OCI-M1 (cell line): Measurements from ENCODE around the gene SLC26A2.
"Not testable (repeated sequence)": the region's sequence is repeated elsewhere in the genome, so short reads cannot be mapped to it uniquely, and the experiment has no call there.

ENCODE experiments used
- DNase-seq: peaks from one replicate; lab custom pipeline; 2025; lab: John Stamatoyannopoulos, UW

SLC26A2 gene

GRCh38 chr5:149937610-149938009 is 22.9 kb upstream of the SLC26A2 start:
- DNase-seq: no peak

DNA sequence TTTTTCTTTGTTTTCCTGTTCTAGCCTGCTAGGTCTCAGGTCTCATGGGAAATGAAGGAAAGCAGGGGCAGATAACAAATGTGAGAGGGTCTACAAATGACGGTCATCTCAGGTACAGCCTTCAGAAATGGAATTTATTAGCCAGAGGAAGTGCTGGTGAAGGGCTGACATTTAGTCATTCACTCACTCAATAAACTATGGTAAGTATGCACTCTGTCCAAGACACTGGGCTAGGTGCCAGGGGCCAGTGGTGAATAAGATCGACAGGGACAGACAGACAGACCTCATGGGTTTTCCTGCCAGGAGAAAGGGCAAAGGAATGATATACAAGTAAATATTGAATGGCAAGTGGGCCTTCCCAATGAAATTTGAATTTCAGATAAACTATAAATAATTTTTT is 22.3 kb upstream of the SLC26A2 start:
- DNase-seq: peak; percentile 72

GRCh38 chr5:149938791-149939358 is 21.7 kb upstream of the SLC26A2 start:
- no peak for DNase-seq

GRCh38 chr5:149939546-149939945 is 21.0 kb upstream of the SLC26A2 start:
- DNase-seq: peak; percentile 91

- peak; percentile 95 for DNase-seq
Measured at GRCh38 chr5:149940077-149940574, 20.4 kb upstream of the SLC26A2 start.

DNA sequence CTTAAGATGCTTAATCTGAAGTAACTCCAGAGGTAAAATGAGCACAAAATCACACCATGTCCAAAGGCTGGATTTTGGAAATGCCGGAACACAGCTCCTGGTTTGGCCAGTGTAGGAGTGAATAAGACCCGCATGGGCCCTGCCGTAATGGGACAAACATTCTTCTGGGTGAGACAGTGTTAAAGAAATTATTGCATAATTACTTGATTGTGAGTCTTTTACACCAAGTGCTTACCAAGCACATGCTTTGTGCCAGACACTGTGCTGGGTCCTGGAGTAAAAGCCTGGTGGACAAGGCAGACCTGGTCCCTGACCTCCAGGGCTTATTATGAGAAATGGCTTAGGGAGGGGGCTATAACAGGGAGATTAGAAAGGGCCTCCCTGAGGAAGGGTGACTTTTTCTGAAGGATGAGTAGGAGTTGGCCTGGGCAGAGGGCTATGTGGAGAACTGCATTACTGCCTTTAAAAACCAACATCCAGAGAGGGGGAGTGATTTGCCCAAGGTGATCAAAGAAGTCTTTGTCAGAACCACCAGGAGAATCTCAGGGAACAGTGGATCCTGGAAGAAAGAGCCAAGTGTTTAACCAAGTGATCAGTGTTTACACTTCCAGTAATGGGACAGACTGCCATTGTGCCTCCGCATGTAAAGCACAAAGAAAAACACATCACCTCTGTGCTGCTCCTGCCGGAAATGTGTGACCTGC is 19.5 kb upstream of the SLC26A2 start:
- no peak for DNase-seq

DNA sequence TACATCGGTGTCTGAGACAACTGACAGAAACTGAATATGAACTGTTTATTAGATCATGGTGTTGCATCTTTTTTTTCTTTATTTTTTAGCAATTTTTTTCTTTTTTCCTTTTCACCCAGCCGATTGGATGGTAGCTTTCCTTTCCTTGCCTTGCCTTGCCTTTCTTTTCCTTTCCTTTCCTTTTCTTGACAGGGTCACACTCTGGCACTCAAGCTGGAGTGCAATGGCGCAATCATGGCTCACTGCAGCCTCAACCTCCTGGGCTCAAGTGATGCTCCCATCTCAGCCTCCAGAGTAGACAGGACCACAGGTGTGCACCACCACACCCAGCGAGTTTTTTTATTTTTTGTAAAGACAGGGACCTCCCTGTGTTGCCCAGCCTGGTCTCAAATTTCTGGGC is 18.8 kb upstream of the SLC26A2 start:
- no peak for DNase-seq

DNA sequence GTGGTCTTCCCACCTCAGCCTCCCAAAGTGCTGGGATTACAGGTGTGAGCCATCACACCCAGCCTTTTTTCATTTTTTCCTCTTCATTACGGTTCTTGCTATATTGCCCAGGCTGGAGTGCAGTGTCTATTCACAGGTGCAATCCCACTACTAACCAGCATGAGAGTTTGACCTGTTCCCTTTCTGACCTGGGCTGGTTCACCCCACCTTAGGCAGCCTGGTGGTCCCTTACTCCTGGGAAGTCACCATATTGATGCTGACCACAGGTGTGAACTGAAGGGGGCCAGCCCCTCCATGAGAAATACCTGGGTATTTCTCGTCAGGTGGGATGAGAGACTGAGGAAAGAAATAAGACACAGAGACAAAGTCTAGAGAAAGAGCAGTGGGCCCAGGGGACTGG is 18.4 kb upstream of the SLC26A2 start:
- peak; percentile 47 for DNase-seq

DNA sequence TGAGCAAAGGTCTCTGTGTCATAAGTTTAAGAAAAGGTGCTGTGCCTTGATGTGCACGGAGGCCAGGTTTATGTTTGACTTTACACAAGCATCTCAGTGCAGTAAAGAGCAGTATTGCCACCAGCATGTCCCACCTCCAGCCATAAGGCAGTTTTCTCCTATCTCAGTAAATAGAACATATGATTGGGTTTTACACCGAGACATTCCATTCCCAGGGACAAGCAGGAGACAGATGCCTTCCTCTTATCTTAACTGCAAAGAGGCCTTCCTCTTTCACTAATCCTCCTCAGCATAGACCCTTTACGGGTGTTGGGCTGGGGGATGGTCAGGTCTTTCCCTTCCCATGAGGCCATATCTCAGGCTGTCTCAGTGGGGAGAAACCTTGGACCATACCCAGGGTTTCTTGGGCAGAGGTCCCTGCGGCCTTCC is 17.8 kb upstream of the SLC26A2 start:
- DNase-seq: peak; percentile 67

GRCh38 chr5:149943177-149943949 is 17.2 kb upstream of the SLC26A2 start:
- not testable (repeated sequence) for DNase-seq

DNA sequence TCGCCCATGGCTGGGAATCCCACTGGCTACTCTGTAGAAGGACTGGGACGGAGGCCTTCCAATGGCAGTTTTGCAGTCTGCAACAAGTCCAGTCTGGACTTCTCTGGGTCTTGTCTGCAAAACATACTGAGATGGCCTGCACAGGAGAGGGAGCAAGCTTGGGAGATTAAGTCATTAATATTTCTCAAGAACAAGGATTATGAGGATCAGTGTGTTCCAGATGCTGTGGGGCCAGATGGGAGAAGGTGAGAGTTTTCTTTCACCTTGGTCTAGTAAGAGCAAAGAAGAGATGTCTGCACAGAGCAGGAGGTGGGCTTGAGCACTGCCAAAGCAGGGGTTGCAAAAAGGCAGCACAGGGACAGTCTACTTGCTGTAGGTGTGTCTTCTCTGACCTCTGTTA is 15.9 kb upstream of the SLC26A2 start, which contains the start of gene PDE6A:
PDE6A (minus strand) TSS at position 128 of the 400 bp plus-strand sequence; CDS start at position 8, 120 bp downstream.
- DNase-seq: no peak

DNA sequence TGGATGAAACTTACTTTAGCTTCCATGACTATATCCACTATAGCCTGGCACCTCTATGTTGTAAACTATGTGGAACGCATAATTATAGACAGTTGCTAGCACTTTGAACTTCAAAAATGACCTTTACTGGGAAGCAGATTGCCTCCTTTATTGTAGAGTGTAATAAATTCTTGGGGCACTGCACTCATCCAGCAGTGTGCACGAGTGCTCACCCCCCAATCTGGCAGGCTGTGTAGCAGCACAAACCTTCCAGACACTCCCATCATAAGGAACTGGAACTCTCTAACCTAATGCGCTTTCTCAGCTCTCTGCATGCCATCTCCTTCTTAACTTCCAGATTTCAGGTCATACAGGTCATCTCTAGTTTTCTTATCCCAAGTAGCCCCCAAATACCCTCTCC is 14.4 kb upstream of the SLC26A2 start:
- no peak for DNase-seq

GRCh38 chr5:149948993-149949392 is 11.6 kb upstream of the SLC26A2 start:
- DNase-seq: no peak

- no peak for DNase-seq
Measured at GRCh38 chr5:149951138-149951749, 9.3 kb upstream of the SLC26A2 start.

DNA sequence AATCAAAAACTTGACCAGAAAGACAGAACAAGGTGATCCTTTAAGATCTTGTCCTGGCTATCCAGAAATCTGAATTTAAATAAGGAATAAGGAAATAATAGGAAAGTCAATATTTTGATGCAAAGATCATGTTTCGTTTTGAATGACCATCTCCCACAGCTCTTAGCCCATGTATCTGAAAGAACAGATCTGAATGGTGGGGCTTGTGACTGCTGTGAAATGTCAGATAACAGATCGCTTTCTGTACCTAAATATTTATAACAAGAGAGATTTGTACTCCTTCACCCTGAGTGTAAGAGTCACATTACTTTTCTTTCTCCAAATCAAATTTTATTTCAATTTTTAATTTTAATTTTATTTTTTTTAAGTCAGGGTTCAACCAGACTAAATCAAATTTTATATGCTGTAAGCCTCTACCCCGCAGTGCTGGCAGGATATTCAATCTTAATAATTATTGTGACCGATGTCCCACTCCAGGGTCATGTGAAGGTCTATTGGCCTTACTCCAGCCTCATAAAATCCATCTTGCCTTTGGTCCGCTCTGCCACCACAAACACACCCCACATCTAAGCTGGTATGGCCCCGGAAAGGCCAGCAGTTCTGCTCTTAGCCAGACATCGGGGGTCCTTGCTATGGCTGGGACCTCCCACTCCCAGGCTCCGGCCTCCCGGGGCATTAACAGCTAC is 7.0 kb upstream of the SLC26A2 start:
- DNase-seq: peak; percentile 41

DNA sequence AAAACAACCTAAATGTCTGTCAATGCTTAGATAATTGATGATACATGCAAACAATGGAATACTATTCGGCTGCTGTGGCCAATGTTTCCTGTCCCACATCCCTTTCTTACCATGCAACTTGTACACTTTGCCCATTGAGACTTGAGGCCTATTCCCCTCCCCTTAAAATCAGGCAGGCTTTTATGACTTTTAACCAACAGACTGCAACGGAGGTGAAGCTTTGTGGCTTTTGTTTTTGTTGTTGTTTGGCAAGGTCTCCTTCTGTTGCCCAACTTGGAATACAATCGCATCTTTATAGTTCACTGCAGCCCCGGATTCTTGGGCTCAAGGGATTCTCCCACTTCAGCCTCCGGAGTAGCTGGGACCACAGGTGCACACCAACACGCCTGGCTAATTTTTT is 5.8 kb upstream of the SLC26A2 start:
- DNase-seq: no peak

DNA sequence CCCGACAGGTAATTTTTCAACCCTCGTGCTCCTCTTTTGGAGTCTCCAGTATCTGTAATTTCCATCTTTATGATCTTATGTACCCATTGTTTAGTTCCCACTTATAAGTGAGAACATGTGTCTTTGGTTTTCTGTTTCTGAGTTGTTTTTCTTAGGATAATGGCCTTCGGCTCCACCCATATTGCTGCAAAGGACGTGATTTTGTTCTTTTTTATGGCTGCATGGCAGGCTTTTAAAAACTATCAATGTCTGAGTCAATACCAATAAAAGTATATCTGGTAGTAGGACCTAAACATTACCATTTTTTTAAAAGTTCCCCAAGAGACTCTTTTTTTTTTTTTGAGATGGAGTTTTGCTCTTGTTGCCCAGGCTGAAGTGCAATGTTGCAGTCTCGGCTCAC is 3.9 kb upstream of the SLC26A2 start:
- DNase-seq: no peak

DNA sequence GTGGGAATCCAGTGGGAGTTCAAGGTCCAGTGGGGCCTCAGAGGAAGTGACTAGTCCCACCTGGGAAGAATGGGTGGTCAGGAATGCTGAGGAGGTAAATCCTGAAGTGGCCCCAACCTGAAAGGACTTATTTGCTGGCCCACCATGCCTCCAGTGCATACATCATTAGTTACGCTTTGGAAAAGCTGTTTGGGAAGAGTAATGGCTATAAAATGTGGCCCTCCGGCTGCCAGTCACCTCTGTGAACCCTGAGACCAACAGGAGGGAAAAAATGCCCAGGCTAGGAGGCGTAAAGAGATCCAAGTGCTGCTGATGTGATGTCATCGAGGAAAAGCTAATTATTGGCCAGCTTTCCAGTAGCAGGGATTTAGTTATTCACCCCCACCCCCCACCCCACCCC is 2.7 kb upstream of the SLC26A2 start:
- DNase-seq: no peak

DNA sequence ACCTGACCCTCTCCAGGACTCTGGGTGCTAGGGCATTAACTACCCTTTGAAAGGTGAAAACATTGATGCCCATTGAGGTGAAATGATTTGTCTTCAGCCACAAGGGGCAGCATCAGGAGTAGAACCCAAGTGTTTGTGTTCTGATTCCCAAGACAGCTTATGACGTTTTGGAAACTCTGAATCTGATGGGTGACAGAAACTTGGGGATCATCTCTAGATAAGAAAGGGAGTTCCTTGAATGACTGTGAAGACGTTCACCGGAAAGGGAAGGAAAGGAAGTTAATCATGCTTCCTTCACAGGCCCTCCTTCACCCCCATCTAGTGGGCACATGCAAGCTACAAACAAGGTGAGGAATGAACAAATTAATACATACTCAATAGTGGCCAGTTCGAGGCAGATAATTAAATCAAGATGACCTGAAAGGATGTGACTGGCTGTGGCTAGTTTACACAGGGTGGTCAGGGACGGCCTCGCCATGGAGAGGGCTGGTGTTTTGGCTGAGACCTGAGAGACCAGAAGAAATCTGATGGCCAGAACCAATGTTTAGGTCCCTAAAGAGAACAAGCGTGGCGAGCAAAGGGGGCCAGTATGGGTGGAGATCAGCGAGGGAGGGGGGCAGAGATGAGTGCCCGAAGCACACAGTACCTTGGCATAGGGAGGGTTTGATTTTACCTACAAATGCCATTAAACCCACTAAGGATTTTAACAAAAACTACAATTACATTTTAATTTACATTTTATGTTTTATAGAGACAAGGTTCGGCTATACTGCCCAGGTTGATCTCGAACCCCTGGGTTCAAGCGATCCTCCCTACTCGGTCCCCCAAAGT is 937 bp upstream of the SLC26A2 start:
- peak; percentile 94 for DNase-seq

- no peak for DNase-seq
Measured at GRCh38 chr5:149961186-149961685, 678 bp downstream of the SLC26A2 start.

GRCh38 chr5:149961957-149962409 is 1.4 kb downstream of the SLC26A2 start:
- DNase-seq: peak; percentile 70
